ENCODE results near the gene PICK1.

GRCh38 chr22:38040953-38041759, 16.0 kb upstream of the PICK1 start:
- TF ChIP-seq USF1 (IDR thresholded peaks at IDR 0.05) (no peak), YY1 (IDR thresholded peaks at IDR 0.05; ENCODE audit: low read depth) (no peak), EGR1 (IDR thresholded peaks at IDR 0.05) (no peak), CREB1 (IDR thresholded peaks at IDR 0.05; ENCODE audit: low read depth) (no peak), EP300 (IDR thresholded peaks at IDR 0.05; ENCODE audit: borderline replicate concordance) (no peak), TEAD4 (IDR thresholded peaks at IDR 0.05) (no peak), NFIC (IDR thresholded peaks at IDR 0.05) (no peak), FOXM1 (IDR thresholded peaks at IDR 0.05; ENCODE audit: borderline replicate concordance, low read depth) (no peak), RAD21 (IDR thresholded peaks at IDR 0.05; ENCODE audit: low read depth) (no peak), TAF1 (IDR thresholded peaks at IDR 0.05; ENCODE audit: low read depth) (no peak)
- TF ChIP-seq, protein P1, sequence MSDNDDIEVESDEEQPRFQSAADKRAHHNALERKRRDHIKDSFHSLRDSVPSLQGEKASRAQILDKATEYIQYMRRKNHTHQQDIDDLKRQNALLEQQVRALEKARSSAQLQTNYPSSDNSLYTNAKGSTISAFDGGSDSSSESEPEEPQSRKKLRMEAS (IDR thresholded peaks at IDR 0.05): no peak
- TF ChIP-seq, protein P2, sequence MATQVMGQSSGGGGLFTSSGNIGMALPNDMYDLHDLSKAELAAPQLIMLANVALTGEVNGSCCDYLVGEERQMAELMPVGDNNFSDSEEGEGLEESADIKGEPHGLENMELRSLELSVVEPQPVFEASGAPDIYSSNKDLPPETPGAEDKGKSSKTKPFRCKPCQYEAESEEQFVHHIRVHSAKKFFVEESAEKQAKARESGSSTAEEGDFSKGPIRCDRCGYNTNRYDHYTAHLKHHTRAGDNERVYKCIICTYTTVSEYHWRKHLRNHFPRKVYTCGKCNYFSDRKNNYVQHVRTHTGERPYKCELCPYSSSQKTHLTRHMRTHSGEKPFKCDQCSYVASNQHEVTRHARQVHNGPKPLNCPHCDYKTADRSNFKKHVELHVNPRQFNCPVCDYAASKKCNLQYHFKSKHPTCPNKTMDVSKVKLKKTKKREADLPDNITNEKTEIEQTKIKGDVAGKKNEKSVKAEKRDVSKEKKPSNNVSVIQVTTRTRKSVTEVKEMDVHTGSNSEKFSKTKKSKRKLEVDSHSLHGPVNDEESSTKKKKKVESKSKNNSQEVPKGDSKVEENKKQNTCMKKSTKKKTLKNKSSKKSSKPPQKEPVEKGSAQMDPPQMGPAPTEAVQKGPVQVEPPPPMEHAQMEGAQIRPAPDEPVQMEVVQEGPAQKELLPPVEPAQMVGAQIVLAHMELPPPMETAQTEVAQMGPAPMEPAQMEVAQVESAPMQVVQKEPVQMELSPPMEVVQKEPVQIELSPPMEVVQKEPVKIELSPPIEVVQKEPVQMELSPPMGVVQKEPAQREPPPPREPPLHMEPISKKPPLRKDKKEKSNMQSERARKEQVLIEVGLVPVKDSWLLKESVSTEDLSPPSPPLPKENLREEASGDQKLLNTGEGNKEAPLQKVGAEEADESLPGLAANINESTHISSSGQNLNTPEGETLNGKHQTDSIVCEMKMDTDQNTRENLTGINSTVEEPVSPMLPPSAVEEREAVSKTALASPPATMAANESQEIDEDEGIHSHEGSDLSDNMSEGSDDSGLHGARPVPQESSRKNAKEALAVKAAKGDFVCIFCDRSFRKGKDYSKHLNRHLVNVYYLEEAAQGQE (IDR thresholded peaks at IDR 0.05; ENCODE audit: low read depth): no peak
